ENCODE measurements around the gene ANKRD33B.
A peak's percentile ranks its signal among the peaks of the same experiment; 100 is the strongest.
"Not testable (repeated sequence)": the region's sequence is repeated elsewhere in the genome, so short reads cannot be mapped to it uniquely, and the experiment has no call there.

Gene ANKRD33B

DNA sequence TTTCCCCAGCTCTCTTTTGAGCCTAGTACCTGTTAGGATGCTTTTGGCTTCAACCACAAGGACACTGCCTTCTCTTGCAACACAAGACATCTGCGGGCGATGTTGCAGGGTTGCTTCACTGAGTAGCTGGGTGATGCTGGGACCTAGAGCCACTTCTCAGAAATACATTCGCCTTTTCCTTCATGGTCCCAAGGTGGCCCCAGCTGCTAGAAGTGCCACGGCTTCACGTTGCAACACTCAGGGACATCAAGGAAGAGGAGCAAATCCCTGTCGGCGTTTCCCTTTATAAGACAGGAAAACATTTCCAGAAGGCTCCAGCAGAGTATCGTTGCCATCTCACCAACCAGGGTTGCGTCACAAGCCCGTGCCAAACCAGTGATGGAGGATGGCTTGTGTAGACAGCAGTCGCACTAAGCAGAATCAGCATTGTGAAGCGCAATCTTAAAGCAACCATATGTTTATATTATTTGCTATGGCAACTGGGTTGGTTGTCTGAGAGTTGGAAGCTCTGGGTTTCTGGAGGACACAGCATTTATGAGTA lies 62.7 kb downstream of the ANKRD33B start:
- no peaks in the 10 kb centered on the region for H3K36me3 ChIP-seq (ENCODE audit: insufficient read depth, low read length)
- peaks cover 12% of the 10 kb centered on the region; the same call in 1 of the 2 replicates for H3K4me1 ChIP-seq (ENCODE audit: insufficient read depth, low read length)
- H3K9me3 ChIP-seq (ENCODE audit: control insufficient read depth, insufficient read depth, low read length) = no peaks in the 10 kb centered on the region
- H3K9ac ChIP-seq (ENCODE audit: low read depth, low read length) = no peak overlapping the region

DNA sequence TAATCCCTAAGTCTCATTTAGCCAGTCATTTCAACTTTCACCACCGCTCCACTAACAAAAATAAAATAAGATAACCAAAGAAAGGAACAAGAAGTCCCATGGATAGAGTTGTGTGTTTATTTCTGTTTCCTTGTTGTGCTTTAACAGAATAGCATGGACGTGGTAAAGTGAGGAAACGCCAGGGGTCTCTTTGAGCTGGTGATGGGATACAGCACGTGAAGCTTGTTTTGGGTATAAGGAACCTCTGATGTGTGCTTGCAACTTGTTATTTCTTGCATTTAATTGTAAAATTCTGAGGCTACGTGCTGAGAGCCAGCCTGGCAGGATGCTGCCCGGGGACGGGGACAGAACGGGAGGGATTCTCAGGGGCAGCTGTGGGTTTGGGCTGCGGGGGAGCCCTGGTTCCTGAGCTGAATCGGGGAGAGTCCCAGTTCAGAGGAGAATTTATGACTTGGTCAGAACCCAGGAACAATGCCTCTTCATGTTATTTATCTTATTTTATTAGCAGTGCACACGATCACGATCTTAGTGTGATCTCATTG lies 63.4 kb downstream of the ANKRD33B start:
- no peaks in the 10 kb centered on the region for H3K36me3 ChIP-seq (ENCODE audit: insufficient read depth, low read length)
- H3K9me3 ChIP-seq (ENCODE audit: control insufficient read depth, insufficient read depth, low read length) = no peaks in the 10 kb centered on the region
- peaks cover 19% of the 10 kb centered on the region; the same call in 1 of the 2 replicates for H3K4me1 ChIP-seq (ENCODE audit: insufficient read depth, low read length)
- H3K9ac ChIP-seq (ENCODE audit: low read depth, low read length) = peak overlapping the region; percentile 16

DNA sequence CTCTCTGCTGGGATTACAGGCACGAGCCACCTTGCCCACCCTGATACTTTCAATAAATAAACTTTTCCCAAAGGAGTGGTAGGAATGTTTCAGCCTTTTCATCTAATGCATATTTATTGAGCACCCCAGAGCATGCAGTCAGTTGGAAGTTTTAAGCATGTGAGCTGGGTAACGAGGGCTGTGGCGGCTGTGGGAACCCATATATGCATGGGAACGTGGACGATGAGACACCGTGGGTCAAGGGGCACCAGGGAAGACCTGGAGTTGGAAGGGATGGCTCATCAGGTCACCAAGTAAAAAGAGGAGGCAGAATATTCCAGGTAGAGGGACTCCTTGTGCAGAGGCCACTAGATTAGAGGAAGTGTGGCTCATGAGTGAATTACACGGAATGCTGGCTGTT lies 64.7 kb downstream of the ANKRD33B start:
- H3K4me1 ChIP-seq (ENCODE audit: insufficient read depth, low read length) = peaks cover 26% of the 10 kb centered on the region; the same call in 1 of the 2 replicates
- no peaks in the 10 kb centered on the region for H3K9me3 ChIP-seq (ENCODE audit: control insufficient read depth, insufficient read depth, low read length)
- H3K9ac ChIP-seq (ENCODE audit: low read depth, low read length) = no peak overlapping the region
- no peaks in the 10 kb centered on the region for H3K36me3 ChIP-seq (ENCODE audit: insufficient read depth, low read length)

DNA sequence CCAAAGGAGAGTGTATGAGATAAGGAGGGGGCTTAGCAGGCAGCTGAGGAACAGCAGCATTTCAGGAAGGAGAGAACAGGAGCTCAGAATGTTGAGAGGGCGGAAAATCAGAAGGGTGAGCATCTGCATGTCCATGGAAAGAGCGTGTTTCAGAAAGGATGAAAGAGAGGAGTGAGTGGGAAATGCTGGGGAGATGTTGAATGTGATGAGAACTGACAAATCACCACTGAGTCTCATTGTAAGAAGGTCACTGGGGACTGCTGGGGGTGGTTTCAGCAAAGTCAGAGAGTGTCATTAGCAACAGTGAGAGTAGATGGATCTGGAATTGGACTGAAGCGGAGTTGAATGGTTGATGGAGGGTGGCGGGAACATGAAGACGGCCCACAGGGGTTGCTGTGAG lies 65.8 kb downstream of the ANKRD33B start:
- Histone ChIP-seq H3K36me3 (ENCODE audit: insufficient read depth, low read length) (no peaks in the 10 kb centered on the region), H3K9me3 (ENCODE audit: control insufficient read depth, insufficient read depth, low read length) (no peaks in the 10 kb centered on the region), H3K9ac (ENCODE audit: low read depth, low read length) (no peak overlapping the region), H3K4me1 (ENCODE audit: insufficient read depth, low read length) (peaks cover 31% of the 10 kb centered on the region; the same call in 1 of the 2 replicates)

DNA sequence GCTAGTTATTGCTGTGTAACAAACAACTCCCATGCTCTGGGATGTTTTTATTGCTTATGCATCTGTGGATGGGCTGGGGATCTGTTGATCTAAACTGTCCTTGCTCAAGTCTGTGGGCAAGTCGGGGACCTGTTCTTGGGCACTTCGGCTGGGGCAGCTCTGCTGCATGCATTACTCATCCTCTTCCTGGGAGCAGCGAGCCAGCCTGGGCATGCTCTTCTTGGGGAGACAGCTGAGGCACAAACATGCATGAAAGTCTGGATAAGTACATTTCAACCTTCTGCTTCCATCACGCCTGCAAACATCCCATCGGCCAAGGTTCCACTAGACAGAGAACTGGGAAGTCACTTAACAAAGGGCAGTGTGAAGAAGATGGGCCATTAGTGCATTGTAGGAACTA lies 66.3 kb downstream of the ANKRD33B start:
- Histone ChIP-seq H3K36me3 (ENCODE audit: insufficient read depth, low read length) (no peaks in the 10 kb centered on the region), H3K9me3 (ENCODE audit: control insufficient read depth, insufficient read depth, low read length) (no peaks in the 10 kb centered on the region), H3K4me1 (ENCODE audit: insufficient read depth, low read length) (peaks cover 36% of the 10 kb centered on the region; the same call in 1 of the 2 replicates), H3K9ac (ENCODE audit: low read depth, low read length) (no peak overlapping the region)

DNA sequence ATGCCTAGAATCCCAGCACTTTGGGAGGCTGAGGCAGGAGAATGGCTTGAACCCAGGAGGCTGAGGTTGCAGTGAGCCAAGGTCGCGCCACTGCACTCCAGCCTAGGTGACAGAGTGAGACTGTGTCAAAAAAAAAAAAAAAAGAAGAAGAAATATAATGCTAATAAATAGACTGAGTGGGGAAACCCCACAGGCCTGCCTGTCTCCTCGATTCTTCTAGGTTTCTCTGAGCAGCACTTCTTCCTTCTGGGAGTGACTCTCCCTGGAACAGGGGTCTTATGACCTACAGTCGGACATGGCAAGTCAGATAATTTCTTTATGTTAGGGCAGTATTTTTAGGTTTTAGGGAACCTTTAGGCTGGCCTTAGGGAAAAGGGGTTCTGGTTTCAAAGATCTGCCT lies 66.9 kb downstream of the ANKRD33B start:
- not testable (repeated sequence) for H3K9ac ChIP-seq (ENCODE audit: low read depth, low read length); H3K36me3 ChIP-seq (ENCODE audit: insufficient read depth, low read length); H3K9me3 ChIP-seq (ENCODE audit: control insufficient read depth, insufficient read depth, low read length)
- peaks cover 42% of the 10 kb centered on the region for H3K4me1 ChIP-seq (ENCODE audit: insufficient read depth, low read length)

DNA sequence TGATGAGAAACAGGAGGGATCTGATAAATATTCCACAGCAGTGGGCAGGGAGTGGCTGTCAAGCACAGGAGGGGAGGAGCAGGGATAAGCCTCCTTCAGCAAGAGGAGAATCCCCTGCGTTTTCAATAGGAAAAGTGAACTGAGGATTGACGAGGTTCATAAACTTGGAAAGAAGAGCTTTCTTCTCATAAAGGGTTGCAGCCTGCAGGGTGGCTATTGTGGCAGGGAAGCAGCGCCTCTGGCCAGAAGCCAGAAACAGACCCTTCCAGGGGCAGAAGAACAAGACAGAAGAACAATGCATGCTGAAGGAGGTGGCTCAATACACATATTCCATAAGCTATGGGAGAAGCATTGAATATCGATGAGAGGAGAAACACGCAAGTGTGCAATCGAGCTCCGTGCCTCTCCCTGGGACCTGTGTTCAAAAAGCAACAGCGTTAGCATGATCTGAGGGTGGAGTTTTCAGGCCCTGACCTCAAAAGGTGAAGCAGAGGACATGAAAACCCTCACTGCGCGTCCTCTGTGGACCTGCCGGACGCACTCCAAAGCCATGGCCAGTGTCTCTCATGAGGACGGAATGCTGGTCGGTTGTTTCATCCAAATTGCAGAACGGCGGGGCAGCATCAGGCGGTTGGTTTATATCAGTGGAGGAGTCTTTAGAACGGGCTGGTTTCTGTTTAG lies 67.6 kb downstream of the ANKRD33B start:
- peaks cover 47% of the 10 kb centered on the region for H3K4me1 ChIP-seq (ENCODE audit: insufficient read depth, low read length)
- no peaks in the 10 kb centered on the region for H3K9me3 ChIP-seq (ENCODE audit: control insufficient read depth, insufficient read depth, low read length)
- H3K36me3 ChIP-seq (ENCODE audit: insufficient read depth, low read length) = no peaks in the 10 kb centered on the region
- no peak overlapping the region for H3K9ac ChIP-seq (ENCODE audit: low read depth, low read length)

DNA sequence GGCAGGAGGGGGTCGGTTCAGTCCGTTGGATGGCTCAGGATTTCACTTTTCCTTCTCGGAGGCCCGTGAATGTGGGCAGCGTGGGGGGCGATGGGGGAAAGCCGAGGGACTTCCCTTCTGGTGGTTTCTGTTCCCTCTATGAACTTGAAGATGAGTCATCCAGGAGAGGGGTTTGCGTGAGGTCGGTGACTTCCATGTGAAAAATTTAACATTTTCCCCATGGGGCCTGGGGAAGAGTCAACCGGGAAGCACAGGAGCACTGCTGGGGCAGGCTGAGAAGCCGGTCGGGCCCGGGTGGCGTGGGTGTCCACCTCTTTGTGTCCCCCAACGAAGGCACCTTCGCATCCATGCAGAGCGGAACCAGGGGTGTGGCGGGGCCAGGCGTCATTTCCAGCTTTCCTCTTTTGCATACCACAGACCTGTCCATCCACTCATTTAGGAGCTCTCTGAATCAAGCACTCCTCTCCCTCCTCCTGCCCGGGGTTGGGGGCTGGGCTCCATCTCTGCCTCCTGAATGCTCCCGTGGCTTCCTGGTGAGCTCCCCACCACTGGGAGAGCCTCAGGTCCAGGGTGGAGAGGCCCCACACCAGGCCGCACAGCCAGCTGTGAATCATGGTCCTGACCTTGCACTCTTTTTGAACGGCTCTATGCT lies 68.4 kb downstream of the ANKRD33B start:
- Histone ChIP-seq H3K9ac (ENCODE audit: low read depth, low read length) (peak overlapping the region; percentile 3; the same call in 1 of the 2 replicates), H3K9me3 (ENCODE audit: control insufficient read depth, insufficient read depth, low read length) (no peaks in the 10 kb centered on the region), H3K36me3 (ENCODE audit: insufficient read depth, low read length) (no peaks in the 10 kb centered on the region), H3K4me1 (ENCODE audit: insufficient read depth, low read length) (peaks cover 52% of the 10 kb centered on the region)

DNA sequence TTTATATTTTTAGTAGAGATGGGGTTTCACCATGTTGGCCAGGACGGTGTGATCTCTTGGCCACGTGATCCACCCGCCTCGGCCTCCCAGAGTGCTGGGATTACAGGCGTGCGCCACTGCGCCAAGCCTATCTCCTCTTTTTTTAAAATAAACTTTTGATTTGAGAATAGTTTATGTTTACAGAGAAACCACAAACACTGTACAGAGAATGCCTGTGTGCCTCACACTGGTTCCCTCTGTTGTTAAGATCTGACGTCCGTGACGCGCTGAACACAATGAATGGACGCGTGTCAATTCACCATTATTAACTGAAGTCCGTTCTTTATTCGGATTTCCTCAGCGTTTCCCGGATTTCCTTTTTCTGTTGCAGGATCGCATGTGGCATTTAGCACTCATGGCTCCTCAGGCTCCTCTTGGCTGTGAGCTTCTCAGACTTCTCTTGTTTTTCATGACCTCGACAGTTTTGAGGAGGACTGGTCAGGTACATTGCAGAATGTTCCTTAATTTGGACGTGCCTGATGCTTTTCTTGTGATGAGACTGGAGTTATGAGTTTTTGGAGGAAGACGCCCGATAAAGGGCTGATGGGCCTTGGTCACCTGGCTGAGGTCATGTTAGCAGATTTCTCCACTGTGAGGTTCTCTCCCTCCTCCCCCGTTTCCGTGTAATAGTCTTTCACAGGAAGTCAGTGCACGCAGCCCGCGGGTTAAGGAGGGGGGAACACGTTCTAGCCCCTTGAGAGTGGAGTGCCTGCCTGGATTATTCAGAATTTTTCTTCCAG lies 69.6 kb downstream of the ANKRD33B start:
- no peaks in the 10 kb centered on the region for H3K36me3 ChIP-seq (ENCODE audit: insufficient read depth, low read length)
- no peak overlapping the region for H3K9ac ChIP-seq (ENCODE audit: low read depth, low read length)
- H3K9me3 ChIP-seq (ENCODE audit: control insufficient read depth, insufficient read depth, low read length) = no peaks in the 10 kb centered on the region
- H3K4me1 ChIP-seq (ENCODE audit: insufficient read depth, low read length) = peaks cover 58% of the 10 kb centered on the region

DNA sequence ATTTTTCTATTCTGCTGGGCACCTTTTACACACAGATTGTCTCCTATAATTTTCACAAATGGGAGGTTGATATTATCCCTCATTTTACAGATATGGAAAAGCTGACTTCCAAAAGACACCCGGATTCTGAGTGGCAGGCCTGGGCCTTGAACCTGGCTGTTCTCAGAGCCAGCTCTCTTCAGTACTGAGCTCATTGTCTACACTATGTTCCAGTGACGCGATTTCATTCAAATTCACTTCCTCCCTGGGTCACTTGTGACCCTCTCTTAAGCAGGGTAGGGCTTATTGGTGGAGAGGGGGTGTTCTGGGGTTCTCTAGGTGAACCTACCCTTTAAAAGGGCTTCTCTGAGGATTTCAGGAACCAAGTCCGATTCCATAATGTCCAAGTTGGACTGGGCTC lies 70.2 kb downstream of the ANKRD33B start:
- Histone ChIP-seq H3K36me3 (ENCODE audit: insufficient read depth, low read length) (no peaks in the 10 kb centered on the region), H3K9ac (ENCODE audit: low read depth, low read length) (no peak overlapping the region), H3K4me1 (ENCODE audit: insufficient read depth, low read length) (peaks cover 58% of the 10 kb centered on the region), H3K9me3 (ENCODE audit: control insufficient read depth, insufficient read depth, low read length) (no peaks in the 10 kb centered on the region)

DNA sequence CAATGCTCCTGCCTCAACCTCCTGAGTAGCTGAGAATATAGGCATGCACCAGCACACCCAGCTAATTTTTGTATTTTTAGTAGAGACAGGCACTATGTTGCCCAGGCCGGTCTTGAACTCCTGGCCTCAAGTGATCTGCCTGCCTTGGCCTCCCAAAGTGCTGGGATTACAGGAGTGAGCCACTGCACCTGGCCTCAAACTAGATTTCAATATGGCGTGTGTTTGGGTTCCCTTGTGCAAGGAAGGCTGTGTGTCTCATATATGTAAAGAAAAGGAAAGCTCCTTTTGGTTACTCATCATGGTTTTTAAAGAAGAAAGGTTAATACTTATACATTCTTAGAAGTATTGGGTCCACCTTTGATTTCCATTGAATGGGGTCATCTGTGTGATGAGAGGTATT lies 70.7 kb downstream of the ANKRD33B start:
- Histone ChIP-seq H3K36me3 (ENCODE audit: insufficient read depth, low read length) (no peaks in the 10 kb centered on the region), H3K9me3 (ENCODE audit: control insufficient read depth, insufficient read depth, low read length) (no peaks in the 10 kb centered on the region), H3K4me1 (ENCODE audit: insufficient read depth, low read length) (peaks cover 58% of the 10 kb centered on the region), H3K9ac (ENCODE audit: low read depth, low read length) (no peak overlapping the region)

DNA sequence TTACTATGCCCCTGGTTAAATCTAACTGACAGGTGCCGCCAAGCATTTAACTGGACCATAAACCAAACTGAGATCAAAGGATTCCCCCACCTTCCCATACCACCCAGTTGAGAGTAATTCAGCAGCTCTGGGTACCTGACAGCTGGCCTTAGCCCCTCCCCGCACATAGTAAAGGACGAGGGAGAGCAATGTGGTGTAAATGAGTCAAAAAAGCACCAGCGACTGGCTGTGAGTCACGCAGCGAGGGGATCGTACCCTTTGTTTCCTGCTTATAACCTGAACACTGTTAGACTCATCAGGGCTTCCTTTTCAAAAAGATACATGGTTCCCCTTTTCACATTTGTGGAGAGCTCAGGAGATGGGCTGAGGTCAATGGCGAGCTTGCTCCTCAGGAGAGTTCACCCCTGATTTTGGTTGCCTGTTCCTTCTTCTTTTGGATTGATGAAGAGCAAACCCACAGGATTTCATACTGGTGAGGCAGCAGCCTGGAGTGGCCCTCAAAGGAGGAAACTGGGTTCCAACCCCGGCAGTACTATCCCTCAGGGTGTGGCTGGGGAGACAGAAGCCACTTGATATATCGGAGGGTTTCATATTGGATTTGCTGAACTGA lies 71.5 kb downstream of the ANKRD33B start:
- no peak overlapping the region; the same call in 1 of the 2 replicates for H3K9ac ChIP-seq (ENCODE audit: low read depth, low read length)
- no peaks in the 10 kb centered on the region for H3K36me3 ChIP-seq (ENCODE audit: insufficient read depth, low read length)
- H3K9me3 ChIP-seq (ENCODE audit: control insufficient read depth, insufficient read depth, low read length) = no peaks in the 10 kb centered on the region
- H3K4me1 ChIP-seq (ENCODE audit: insufficient read depth, low read length) = peaks cover 58% of the 10 kb centered on the region

DNA sequence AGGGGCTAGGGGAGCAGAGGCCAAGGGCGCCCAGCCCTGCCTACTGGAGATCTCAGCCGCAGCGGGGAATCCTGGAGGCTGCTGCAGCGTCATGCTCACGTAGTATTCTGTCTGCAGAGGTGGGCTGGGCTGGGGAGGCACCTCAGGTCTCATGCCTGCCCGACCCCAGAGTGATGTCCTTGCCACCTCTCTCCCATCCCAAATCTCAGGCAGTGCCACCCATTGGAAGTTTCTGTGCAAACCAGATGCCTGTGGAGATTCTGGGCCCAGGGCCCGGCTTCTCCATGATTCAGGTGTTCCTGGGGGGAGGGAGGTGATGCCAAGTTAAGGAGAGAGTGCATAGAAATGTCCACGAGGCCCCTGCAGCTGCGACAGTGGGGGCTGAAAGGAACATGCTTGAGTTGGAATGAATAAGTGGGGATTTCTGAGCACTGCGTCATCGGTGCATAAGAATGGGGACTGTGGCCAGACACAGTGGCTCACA lies 72.0 kb downstream of the ANKRD33B start:
- Histone ChIP-seq H3K9me3 (ENCODE audit: control insufficient read depth, insufficient read depth, low read length) (no peaks in the 10 kb centered on the region), H3K36me3 (ENCODE audit: insufficient read depth, low read length) (no peaks in the 10 kb centered on the region), H3K9ac (ENCODE audit: low read depth, low read length) (no peak overlapping the region; the same call in 1 of the 2 replicates), H3K4me1 (ENCODE audit: insufficient read depth, low read length) (peaks cover 57% of the 10 kb centered on the region)

All from ES-I3 (cell line).